ENCODE results near the gene NCOA1.
"Not testable (repeated sequence)": the region's sequence is repeated elsewhere in the genome, so short reads cannot be mapped to it uniquely, and the experiment has no call there.

Gene NCOA1

DNA sequence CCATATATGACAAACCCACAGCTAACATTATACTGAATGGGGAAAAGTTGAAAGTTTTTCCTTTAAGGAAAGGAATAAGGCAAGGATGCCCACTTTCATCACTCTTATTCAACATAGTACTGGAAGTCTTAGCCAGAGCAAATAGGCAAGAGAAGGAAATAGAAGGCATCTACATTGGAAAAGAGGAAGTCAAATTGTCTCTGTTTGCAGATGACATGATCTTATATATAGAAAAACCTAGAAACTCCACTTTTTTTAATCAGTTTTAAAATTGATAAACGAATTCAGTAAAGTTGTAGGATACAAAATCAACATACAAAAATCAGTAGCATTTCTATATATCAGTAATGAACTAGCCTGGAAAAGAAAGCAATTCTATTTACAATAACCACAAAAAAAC is 90.9 kb downstream of the NCOA1 start:
- DNase-seq, result not testable (repeated sequence)

DNA sequence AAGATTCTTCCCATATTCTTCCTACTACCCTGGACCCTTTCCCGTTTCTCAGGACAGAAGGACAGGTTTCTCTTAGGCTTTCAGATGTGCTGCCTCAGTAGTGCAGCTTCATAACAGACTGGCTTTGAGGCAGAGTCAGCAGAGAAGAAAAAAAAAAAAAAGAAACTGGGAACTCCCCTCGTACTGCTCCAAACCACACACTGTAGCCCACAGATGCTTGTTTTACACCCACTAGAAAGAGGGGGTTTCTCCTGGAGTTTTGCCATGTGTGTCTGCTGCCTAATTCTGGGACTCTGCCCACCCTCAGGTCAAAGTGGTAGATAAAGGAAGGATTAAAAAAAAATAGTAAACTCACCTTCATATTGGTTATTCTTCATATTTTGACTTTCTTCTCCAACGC is 95.9 kb downstream of the NCOA1 start:
- peak; percentile 3 for DNase-seq

GRCh38 chr2:24588294-24588693 is 97.2 kb downstream of the NCOA1 start:
- no peak for DNase-seq

- DNase-seq, result no peak
These were observed 101.5 kb downstream of the NCOA1 start for GRCh38 chr2:24592441-24593100.

DNA sequence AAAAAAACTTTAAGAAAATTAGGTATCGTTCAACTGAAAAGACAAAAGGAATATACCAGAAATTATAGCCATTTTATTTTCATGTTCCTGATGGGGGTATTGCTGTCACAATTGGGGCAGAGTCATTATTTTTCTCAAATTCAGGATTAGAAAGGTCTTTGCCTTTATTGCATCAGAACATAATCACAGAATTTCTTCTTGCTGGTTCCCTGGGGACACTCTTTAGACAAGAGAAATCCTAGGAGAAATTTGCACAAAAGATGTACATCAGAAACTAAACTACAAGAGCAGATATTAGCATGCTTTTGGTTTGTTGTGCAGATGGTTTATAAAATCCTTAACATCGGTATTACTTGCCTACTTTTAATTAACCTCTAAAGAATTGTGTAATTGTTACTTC is 103.2 kb downstream of the NCOA1 start:
- DNase-seq, result no peak

DNA sequence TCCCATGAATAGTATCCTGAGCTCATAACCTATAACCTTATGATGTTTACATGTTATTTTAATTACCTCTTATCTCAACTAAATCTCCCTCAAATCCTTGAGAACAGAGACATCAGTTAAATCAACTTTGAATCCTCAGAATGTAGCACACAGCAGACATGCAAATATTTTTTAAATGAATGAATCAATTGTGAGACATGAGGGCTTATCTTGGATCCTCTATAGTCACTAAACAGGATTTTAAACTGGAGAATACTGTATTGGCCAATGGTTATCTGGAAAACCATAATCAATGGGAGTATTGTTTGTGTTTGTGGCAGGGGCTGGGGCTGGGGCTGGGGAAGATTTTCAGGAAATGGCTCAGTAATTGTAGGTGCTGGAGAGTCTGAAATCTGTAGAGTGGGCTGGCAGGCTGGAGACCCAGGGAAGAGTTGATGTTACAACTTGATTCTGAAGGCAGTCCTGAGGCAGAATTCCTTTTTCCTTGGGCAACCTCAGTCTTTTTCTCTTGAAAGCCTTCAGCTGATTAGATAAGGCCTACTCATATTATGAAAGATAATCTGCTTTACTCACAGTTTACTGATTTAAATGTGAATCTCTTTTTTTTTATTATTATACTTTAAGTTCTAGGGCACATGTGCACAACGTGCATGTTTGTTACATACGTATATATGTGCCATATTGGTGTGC is 106.3 kb downstream of the NCOA1 start:
- DNase-seq, result no peak

DNA sequence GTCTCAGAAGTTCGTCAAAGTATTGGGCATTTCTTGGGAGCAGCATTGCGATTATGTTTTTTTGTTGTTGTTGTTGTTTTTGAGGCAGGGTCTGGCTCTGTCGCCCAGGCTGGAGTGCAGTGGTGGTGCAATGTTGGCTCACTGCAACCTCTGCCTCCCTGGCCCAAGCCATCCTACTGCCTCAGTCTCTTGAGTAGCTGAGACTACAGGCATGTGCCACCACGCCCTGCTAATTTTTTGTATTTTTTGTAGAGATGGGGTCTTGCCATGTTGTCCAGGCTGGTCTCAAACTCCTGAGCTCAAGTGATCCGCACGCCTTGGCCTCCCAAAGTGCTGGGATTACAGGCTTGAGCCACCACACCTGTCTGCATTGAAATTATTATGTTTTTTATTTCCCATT is 109.1 kb downstream of the NCOA1 start:
- DNase-seq, result not testable (repeated sequence)

DNA sequence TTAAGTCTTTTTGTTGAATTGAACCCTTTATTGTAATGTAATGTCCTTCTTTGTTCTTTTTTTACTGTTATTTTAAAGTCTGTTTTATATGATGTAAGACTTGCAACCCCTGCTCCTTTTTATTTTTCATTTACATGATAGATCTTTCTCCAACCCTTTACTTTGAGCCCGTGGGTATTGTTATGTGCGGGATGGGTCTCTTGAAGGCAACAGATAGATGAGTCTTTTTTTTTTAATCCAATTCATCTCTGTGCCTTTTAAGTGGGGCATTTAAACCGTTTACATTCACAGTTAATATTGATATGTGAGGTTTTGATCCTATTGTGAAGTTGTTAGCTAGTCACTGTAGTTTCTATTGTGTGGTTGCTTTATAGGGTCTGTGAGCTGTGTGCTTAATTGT is 120.6 kb downstream of the NCOA1 start:
- no peak for DNase-seq

GRCh38 chr2:24613154-24613814 is 122.2 kb downstream of the NCOA1 start:
- DNase-seq, result no peak

GRCh38 chr2:24616616-24617015 is 125.6 kb downstream of the NCOA1 start:
- no peak for DNase-seq

GRCh38 chr2:24617424-24617823 is 126.4 kb downstream of the NCOA1 start:
- DNase-seq, result no peak

DNA sequence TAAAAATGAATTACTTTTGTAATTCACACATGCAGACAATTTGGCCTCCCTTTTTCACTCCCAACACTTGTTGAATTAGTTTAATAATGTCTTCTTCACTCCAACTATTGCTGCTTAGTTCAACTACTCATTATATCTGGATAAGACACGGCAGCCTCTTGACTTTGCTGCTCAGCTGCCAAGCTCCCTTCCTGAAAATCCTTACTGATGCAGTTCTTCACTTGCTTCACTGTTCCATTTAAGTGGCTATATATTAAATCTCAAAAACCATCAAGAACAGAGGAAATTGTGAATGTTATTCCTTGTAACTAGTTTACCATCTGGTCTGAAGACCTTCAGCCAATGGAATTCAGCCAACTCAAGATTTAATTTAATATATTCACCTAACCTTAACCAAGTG is 127.1 kb downstream of the NCOA1 start:
- no peak for DNase-seq

- DNase-seq, result no peak
These were observed 127.6 kb downstream of the NCOA1 start for GRCh38 chr2:24618680-24619079.

DNA sequence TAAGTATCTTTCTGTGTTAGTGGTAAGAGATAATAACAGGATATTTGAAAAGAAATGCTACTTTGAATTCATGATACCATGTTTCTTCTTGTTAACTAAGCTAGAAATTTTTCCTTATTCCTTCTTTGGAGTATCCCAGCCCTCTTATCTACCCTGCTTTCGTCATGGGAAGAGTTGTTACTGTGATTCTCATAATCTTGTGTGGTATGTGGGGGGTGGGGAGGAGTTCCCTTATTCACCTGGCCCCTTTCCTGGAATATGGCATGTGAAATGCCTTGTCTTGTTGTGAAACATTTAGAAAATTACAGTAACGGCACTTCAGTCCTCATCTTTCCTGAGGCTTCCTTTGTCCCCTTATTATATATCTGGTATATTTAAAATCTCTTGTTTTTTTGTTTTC is 129.9 kb downstream of the NCOA1 start:
- DNase-seq, result no peak

GRCh38 chr2:24621779-24622538 is 130.9 kb downstream of the NCOA1 start:
- DNase-seq, result no peak

DNA sequence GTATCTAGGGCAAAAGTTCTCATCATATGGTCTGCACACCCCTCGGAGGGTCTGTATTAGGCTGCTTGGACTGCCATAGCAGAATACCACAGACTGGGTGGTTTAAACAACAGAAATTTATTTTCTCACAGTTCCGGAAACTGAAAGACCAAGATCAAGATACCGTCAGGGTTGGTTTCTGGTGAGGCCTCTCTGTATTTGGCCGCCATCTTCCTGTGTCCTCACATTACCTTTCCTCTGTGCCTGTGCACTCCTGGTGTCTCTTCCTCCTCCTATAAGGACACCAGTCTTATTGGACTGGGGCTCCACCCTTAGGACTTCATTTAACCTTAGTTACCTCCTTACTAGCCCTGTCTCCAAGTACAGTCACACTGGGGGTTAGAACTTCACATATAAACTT is 132.5 kb downstream of the NCOA1 start:
- DNase-seq, result no peak

GRCh38 chr2:24625728-24626127 is 134.7 kb downstream of the NCOA1 start:
- no peak for DNase-seq

- DNase-seq, result no peak
These were observed 135.1 kb downstream of the NCOA1 start for GRCh38 chr2:24626131-24626530.

DNA sequence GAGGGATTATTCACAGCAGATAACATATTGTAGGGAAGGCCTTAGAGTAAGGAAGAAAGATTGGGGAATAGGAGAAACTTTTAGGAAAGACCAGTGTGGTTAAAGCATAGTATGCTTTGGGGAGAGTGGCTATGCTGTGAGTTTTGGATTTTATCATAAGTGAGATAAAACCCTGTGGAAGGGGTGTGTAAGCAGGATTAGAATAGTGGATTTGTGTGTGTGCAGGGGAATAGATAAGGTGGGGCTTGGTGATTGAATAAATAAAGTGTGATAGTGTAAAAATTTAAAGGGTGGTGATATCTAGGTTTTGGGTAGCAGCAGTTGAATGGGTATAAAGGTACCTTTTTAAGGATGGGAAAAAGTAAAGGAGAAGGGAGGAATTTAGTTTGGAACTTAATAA is 137.7 kb downstream of the NCOA1 start:
- no peak for DNase-seq

DNA sequence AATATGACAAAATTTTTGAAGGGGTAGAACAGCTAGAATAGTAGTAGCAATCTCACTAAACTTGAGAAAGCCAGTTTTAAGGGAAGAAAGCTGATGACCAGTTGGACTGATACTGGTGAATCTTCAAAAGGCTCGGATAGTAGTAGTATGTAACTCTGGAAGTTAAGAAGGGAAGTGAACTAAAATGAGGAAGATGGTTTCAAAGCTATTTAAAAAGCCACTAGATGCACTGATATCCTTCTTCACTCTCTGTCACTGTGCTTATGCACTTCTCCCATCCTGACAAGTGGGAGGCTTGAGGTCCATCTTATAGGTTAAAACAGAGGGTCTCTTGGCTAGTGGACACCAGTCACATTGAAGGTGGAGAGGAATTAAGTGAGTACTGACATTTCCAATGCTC is 141.1 kb downstream of the NCOA1 start:
- no peak for DNase-seq

- no peak for DNase-seq
These were observed 144.1 kb downstream of the NCOA1 start for GRCh38 chr2:24635181-24635580.

- no peak for DNase-seq
These were observed 147.5 kb downstream of the NCOA1 start for GRCh38 chr2:24638568-24638967.

DNA sequence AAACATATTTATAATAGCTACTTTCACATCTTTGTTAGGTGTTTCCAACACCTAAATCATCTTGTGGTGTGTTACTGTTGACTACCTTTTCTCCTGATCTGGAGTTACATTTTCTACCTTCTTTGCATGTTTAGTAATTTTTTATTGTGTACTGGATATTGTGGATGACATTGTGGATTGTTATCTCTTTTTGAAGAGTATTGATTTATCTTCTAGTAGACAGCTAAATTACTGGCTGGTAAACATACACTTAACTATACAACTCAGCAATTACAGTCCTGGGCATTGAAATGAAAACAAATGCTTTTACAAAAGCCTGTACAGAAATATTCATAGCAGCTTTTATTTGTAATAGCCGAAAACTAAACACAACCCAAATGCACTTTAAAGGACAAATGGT is 151.3 kb downstream of the NCOA1 start:
- DNase-seq, result no peak

DNA sequence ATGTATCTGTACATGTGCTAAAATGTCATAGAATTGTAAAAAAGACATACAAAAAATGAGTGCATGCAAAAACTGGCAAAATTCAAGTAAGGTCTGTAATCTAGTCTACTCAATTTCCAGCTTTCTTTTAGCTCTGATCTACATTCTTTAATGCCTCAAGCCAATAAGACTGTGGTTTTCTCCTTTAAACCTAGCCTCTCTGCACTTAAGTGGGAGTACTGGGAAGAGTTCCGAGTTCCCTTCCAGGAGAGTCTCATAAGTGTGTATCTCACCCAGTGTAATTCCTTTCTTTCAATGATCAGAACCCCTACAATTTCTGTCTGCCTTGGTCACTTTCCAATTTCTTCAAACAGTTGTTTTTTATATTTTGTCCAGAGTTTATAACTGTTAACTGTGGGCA is 152.0 kb downstream of the NCOA1 start:
- DNase-seq, result no peak

All from central memory CD4-positive, alpha-beta T cell (primary cell).